Gastroesophageal sphincter (tissue), 4 donors: Measurements from ENCODE around the gene CCR7. TPM values are rescaled to one million over a fixed set of nuclear protein-coding genes. Genes with fewer than 3 reads are reported as not detected.

ENCODE experiments used
- ATAC-seq: fragments of 150-250 bp; one replicate; pipeline ENCODE4 v1.9.1; 2016; ENCODE audit warnings: mild to moderate bottlenecking, moderate library complexity
- H3K27ac ChIP-seq, 4 donors: fragments of 200-600 bp; sonication (generic) in 3 of 4; 1 replicate in 3 of 4; 2 replicates in 1 of 4; pipeline ENCODE4 v1.5.1; 2016 to 2019
- H3K27me3 ChIP-seq: fragments of 200-600 bp; sonication (generic); one replicate; pipeline ENCODE4 v1.5.1; 2019
- H3K36me3 ChIP-seq, 2 donors: fragments of 200-600 bp; sonication (generic); one replicate each; pipeline ENCODE4 v1.5.1; 2019; ENCODE audit warnings: control low read depth in 1 of 2
- H3K4me1 ChIP-seq, 3 donors: fragments of 200-600 bp; sonication (generic); 1 replicate in 2 of 3; 2 replicates in 1 of 3; pipeline ENCODE4 v1.5.1; 2016 to 2019; ENCODE audit warnings: control low read depth in 2 of 3
- H3K4me3 ChIP-seq, 2 donors: fragments of 200-600 bp; sonication (generic); one replicate each; pipeline ENCODE4 v1.5.1; 2019; ENCODE audit warnings: mild to moderate bottlenecking in 1 of 2, moderate library complexity in 1 of 2
- H3K9me3 ChIP-seq, 3 donors: fragments of 200-600 bp; sonication (generic); one replicate each; pipeline ENCODE4 v1.5.1; 2017 to 2019; ENCODE audit warnings: control low read depth in 2 of 3
- CTCF ChIP-seq, 4 experiments: fragments of 200-600 bp in 2 of 4; fragments of 450-650 bp in 2 of 4; sonication (generic) in 1 of 4; IDR thresholded peaks; one replicate each; pipeline ENCODE4 v1.5.1; 2017 to 2019; ENCODE audit warnings: antibody characterized with exemption in 4 of 4, mild to moderate bottlenecking in 2 of 4, moderate library complexity in 2 of 4
- EP300 ChIP-seq: sonication (generic); formaldehyde crosslinking; IDR thresholded peaks from one replicate; pipeline ENCODE4 v1.6.1; 2017; ENCODE audit warnings: antibody characterized with exemption, mild to moderate bottlenecking
- POLR2A ChIP-seq, 2 donors: fragments of 450-650 bp; IDR thresholded peaks; one replicate each; pipeline ENCODE4 v1.6.1; 2017; ENCODE audit warnings: antibody characterized with exemption in 2 of 2, mild to moderate bottlenecking in 2 of 2, moderate library complexity in 1 of 2
- POLR2AphosphoS5 ChIP-seq: sonication (generic); formaldehyde crosslinking; IDR thresholded peaks from one replicate; pipeline ENCODE4 v1.6.1; 2017; ENCODE audit warnings: antibody characterized with exemption
- WGBS, 2 donors: methylation state at CpG; one replicate each; pipeline ENCODE4 v1.1.5; 2018; ENCODE audit warnings: low coverage in 1 of 2; 5-methylcytosine and 5-hydroxymethylcytosine counted together
- total RNA-seq, 4 donors: library from RNA; depleted of rRNA; stranded (reverse); fragments of >200 nt; gene quantifications; one replicate each; pipeline ENCODE4 v1.1.0, GENCODE V29; 2016

CCR7 gene
- total RNA-seq, 4 donors from 2014 or later: 0.15 to 2.2 (median 0.35) TPM; not detected in 1

DNA sequence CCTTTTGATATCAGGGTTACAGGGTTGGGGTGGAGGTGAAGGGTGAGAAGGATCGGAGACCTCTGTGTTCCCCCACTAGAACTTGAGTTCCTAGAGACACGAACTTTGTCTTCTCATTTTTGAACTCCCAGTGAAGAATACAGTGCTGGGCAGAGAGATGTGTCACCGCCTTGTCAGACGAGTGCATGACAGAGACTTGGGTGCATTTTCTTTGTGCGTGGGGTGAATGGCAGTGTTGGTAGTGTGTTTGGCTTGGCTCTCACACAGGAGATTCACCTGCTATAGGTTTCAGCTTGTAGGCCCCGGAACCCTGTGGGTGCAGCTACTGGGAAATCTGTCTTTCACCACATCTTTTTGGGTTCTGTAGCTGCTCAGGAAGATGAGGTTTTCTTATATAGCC is 40.0 kb upstream of the CCR7 start:
- H3K27ac ChIP-seq: no peak overlapping the region
- 90 to 100% methylated on average over 2 to 4 of the region's 6 CpGs for WGBS, 2 donors
- H3K4me1 ChIP-seq: no peaks in the 10 kb centered on the region
- no peak overlapping the region for H3K4me3 ChIP-seq
- no peaks in the 10 kb centered on the region for H3K36me3 ChIP-seq
- H3K27me3 ChIP-seq: no peaks in the 10 kb centered on the region
- TF ChIP-seq POLR2AphosphoS5: no peak
- no peaks in the 10 kb centered on the region for H3K9me3 ChIP-seq
- ATAC-seq: no peak

DNA sequence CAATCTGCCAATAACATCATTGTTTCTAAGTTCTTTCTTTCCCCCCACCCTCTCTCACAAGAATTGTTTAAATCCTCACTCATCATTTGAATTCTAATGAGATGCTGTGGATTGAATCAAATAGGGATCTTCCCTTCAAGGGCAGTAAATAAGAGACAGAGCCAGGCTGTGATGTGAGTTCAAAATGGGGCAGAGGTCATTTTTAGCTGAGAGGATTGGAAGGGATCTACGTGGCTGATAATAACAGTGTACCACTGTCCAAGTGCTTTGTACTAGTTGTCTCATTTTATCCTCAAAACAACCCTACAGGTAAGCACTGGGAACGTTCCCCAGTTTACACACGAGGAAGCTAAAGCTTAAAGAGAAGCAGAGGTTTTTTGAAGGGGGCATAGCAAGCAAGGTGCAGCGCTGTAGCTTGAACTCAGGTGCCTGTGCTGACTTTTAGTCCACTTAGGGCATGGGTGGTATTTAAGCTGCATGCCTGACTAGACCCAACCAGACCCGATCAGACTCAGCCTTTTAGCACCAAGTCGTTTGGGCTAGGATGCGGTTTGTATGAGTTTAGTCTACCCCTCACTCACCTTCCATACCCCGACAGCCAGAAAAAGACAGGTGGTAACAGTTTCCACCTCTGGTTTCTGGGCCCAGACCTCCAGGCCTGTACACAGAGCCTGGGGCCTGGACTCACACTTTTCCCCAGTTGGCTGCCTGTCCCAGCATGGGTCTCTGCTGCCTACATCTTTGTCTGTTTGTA is 39.2 kb upstream of the CCR7 start:
- 78 to 80% methylated on average over 3 to 5 of the region's 8 CpGs for WGBS, 2 donors
- Histone ChIP-seq H3K27me3 (no peaks in the 10 kb centered on the region), H3K27ac (no peak overlapping the region), H3K36me3 (no peaks in the 10 kb centered on the region), H3K4me3 (no peak overlapping the region), H3K9me3 (no peaks in the 10 kb centered on the region), H3K4me1 (no peaks in the 10 kb centered on the region)
- TF ChIP-seq CTCF (IDR thresholded peaks at IDR 0.05): no peak
- ATAC-seq: no peak

DNA sequence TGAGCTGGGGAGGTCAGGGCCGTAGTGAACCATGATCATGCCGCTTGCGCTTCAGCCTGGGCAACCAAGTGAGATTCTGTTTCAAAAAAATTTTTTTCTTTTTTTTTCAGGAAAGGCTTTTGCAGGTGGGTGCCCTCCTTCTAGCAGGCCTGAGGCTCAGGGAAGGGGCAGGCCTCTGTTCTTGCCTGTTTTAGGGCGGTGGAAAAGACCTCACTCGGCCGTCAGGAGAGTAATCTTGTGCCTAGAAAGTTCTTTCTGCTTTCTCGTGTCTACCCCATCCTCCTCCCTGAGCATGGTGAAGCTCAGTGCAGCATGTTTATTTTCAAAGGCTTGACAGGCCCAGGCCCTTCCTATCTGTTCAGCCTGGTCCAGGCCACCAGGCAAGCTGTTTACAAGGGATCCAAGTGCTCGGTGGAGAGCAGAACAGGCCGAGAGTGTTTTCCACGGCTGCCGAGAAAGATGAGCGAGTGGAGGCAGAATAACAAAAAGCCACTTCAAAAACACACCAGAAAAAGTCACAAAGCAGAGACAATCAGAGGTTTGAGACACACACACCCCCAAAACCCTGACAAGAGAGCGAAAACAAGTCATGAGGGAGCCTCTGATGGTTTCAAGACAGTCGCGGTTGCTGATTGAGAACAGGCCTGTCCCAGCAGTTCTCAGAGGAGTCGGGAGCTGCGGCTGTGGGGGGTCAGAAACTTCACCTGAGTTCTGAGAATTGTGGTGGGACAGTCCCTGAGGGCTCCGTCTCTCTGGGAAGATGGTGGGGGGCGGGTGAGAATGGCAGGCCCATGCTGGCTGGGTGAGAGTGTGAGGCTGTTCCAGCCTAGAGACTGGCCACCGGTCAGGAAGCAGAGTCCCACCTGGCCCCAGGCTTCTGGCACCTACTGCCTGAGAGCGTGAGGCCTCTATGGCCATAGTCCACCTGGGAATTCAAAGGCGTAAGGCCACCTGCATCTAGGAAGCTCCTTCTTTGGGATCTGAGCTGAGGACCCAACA is 37.5 kb upstream of the CCR7 start:
- Histone ChIP-seq H3K4me1 (no peaks in the 10 kb centered on the region), H3K4me3 (no peak overlapping the region), H3K27ac (no peak overlapping the region), H3K9me3 (no peaks in the 10 kb centered on the region), H3K36me3 (no peaks in the 10 kb centered on the region), H3K27me3 (no peaks in the 10 kb centered on the region)
- TF ChIP-seq EP300 (no peak), POLR2AphosphoS5 (no peak), CTCF (IDR thresholded peaks at IDR 0.05) (no peak), POLR2A (IDR thresholded peaks at IDR 0.05) (no peak)
- ATAC-seq: no peak
- 65 to 82% methylated on average over 6 to 12 of the region's 22 CpGs for WGBS, 2 donors

- Histone ChIP-seq H3K27me3 (no peaks in the 10 kb centered on the region), H3K9me3 (no peaks in the 10 kb centered on the region), H3K4me1 (no peaks in the 10 kb centered on the region), H3K27ac (no peak overlapping the region), H3K4me3 (no peak overlapping the region), H3K36me3 (no peaks in the 10 kb centered on the region)
- 60 to 76% methylated on average over 7 to 8 of the region's 8 CpGs for WGBS, 2 donors
- no peak for ATAC-seq
- no peak for TF ChIP-seq POLR2AphosphoS5
- no peak for TF ChIP-seq POLR2A (IDR thresholded peaks at IDR 0.05)
- TF ChIP-seq EP300: no peak
These were observed 35.3 kb upstream of the CCR7 start for GRCh38 chr17:40600486-40601046.

- 40 to 68% methylated on average over 1 to 7 of the region's 7 CpGs for WGBS, 2 donors
- ATAC-seq: no peak
- H3K27ac ChIP-seq: no peak overlapping the region
These were observed 34.1 kb upstream of the CCR7 start for GRCh38 chr17:40599468-40599763.

More at GRCh38 chr17:40599468-40599763, 34.1 kb upstream of the CCR7 start:
- H3K27me3 ChIP-seq: no peaks in the 10 kb centered on the region
- no peaks in the 10 kb centered on the region for H3K4me1 ChIP-seq
- no peaks in the 10 kb centered on the region for H3K36me3 ChIP-seq
- TF ChIP-seq CTCF (IDR thresholded peaks at IDR 0.05): no peak
- TF ChIP-seq POLR2AphosphoS5: no peak
- TF ChIP-seq EP300: no peak
- TF ChIP-seq POLR2A (IDR thresholded peaks at IDR 0.05): no peak
- H3K4me3 ChIP-seq: no peak overlapping the region
- no peaks in the 10 kb centered on the region for H3K9me3 ChIP-seq
